SK-N-MC (cell line): ENCODE measurements around the gene NLGN4X.

ENCODE experiments used
- EZH2 ChIP-seq: fragments of 200-600 bp; sonication (generic); IDR thresholded peaks from one replicate; pipeline ENCODE4 v1.6.1; 2017; ENCODE audit warnings: antibody characterized with exemption
- POLR2AphosphoS5 ChIP-seq: IDR thresholded peaks from 2 replicates; pipeline ENCODE4 v1.6.1; 2012; ENCODE audit warnings: mild to moderate bottlenecking, low read depth, low read length, borderline replicate concordance

DNA sequence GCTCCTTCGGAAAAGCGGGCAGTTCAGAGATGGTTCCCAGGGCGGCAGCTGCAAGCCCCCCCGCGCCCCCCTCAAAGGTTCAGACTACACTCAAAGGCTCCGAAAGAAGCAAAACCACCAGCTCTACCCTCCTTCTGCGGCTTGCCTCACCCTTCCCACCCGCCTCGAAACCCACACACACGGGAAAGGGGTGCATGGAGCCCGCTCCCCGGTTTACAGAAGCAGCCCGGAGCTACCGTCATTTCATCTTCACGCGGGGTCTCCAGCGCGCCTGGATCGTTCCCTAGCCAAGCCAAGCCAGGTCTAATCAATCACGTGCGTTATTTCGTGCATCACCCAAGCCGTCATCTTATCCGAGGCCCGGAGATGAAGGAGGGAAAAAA lies 1.2 kb downstream of the NLGN4X start:
- TF ChIP-seq EZH2 (no peak), POLR2AphosphoS5 (no peak)
